ENCODE measurements around the gene FBXL4. TPM values are rescaled to one million over a fixed set of nuclear protein-coding genes. Genes with fewer than 3 reads are reported as not detected.
"Not testable (repeated sequence)": the region's sequence is repeated elsewhere in the genome, so short reads cannot be mapped to it uniquely, and the experiment has no call there.

FBXL4 gene
- total RNA-seq, 6 donors from 2014 or later: 6.3 to 25.9 (median 14.4) TPM

DNA sequence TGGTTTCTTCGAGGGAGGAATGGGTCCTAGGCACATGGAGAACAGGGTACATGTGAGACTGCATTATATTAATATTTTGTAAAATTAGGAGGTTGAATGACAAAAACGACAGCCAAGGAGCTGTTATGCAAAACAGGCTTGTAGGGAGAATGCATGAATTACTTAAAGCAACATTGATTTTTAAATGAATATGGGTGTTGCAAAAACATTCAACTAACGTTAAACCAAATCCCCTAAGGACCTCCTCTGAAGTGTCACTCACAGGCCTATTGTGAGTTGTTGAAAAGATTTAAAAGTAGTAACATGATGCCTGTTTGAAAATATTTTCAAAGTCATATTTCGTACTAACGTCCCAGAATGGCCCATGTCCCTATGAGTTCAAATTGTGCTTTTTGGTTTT lies 21.9 kb downstream of the FBXL4 start:
- ATAC-seq (ENCODE audit: low FRiP score in 2 of 2) (no peak), DNase-seq (no peak)
- Histone ChIP-seq H3K9me3 (no peaks in the 10 kb centered on the region), H3K4me1 (no peaks in the 10 kb centered on the region), H3K4me3 (no peak overlapping the region), H3K27ac (no peak overlapping the region), H3K36me3 (peaks cover 0 to 10% (median 0%) of the 10 kb centered on the region in 4 donors), H3K27me3 (no peaks in the 10 kb centered on the region)
- TF ChIP-seq, protein P1, sequence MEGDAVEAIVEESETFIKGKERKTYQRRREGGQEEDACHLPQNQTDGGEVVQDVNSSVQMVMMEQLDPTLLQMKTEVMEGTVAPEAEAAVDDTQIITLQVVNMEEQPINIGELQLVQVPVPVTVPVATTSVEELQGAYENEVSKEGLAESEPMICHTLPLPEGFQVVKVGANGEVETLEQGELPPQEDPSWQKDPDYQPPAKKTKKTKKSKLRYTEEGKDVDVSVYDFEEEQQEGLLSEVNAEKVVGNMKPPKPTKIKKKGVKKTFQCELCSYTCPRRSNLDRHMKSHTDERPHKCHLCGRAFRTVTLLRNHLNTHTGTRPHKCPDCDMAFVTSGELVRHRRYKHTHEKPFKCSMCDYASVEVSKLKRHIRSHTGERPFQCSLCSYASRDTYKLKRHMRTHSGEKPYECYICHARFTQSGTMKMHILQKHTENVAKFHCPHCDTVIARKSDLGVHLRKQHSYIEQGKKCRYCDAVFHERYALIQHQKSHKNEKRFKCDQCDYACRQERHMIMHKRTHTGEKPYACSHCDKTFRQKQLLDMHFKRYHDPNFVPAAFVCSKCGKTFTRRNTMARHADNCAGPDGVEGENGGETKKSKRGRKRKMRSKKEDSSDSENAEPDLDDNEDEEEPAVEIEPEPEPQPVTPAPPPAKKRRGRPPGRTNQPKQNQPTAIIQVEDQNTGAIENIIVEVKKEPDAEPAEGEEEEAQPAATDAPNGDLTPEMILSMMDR (IDR thresholded peaks at IDR 0.05): no peak
- no peak for TF ChIP-seq POLR2A (IDR thresholded peaks at IDR 0.05)
- TF ChIP-seq POLR2AphosphoS5 (IDR thresholded peaks at IDR 0.05): no peak
- TF ChIP-seq EP300 (IDR thresholded peaks at IDR 0.05): no peak
- WGBS, 2 donors: 85 to 92% methylated on average over 5 of the region's 5 CpGs

DNA sequence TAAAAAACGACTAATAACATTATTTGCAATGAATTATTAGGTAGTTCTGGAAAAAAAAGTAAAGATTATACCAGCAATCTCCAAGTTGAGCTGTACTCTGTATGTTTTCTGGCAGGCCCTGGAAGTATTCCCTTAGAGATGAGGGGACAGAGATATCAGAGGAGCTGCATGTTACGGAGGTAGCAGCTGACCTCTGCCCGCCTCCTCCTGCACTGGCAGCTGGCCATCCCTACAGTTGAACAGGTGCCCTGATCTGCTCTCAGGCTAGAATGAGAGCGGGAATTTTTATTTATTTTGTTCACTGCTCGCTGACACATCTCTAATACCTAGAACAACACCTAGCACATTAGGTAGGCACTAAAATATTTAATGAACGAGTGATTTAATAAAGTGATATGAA lies 23.1 kb downstream of the FBXL4 start:
- WGBS, 2 donors: 88 to 95% methylated on average over 6 of the region's 6 CpGs
- Histone ChIP-seq H3K27me3 (no peaks in the 10 kb centered on the region), H3K9me3 (no peaks in the 10 kb centered on the region), H3K4me3 (no peak overlapping the region), H3K27ac (no peak overlapping the region), H3K4me1 (no peaks in the 10 kb centered on the region), H3K36me3 (peaks cover 0 to 10% (median 0%) of the 10 kb centered on the region in 4 donors)
- no peak for DNase-seq
- TF ChIP-seq POLR2AphosphoS5 (IDR thresholded peaks at IDR 0.05) (no peak), POLR2A (IDR thresholded peaks at IDR 0.05) (no peak), EP300 (IDR thresholded peaks at IDR 0.05) (no peak)
- TF ChIP-seq, protein P1 (IDR thresholded peaks at IDR 0.05): no peak
- ATAC-seq (ENCODE audit: low FRiP score in 2 of 2): no peak

DNA sequence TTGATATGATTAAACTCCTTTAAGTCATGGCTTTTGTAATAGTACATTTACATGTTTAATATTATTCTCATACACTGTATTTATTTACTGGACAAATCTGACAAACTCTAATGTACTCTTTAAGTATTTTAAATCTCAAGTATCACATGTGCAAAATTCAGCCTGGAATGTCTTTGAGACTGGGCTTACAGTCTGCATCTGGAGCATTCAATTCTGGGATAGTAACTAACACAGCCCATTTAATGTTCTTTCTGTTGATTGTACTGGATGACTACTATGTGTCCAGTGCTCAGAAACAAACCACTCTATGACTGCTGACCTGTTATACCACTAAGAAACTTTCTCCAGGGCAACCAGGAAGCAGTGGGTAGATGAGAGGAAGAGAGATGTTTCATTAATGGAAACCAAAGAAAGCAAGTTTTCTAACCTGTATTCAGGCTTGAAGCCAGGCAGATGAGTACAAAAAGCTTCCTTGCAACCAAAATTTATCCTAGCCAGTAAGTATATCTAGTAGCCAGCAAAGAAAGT lies 26.8 kb downstream of the FBXL4 start:
- Histone ChIP-seq H3K4me3 (no peak overlapping the region), H3K27me3 (no peaks in the 10 kb centered on the region), H3K4me1 (no peaks in the 10 kb centered on the region), H3K27ac (no peak overlapping the region), H3K9me3 (no peaks in the 10 kb centered on the region), H3K36me3 (peaks cover 0 to 6% (median 0%) of the 10 kb centered on the region in 4 donors)
- ATAC-seq (ENCODE audit: low FRiP score in 2 of 2) (no peak), DNase-seq (no peak)
- no peak for TF ChIP-seq POLR2A (IDR thresholded peaks at IDR 0.05)
- TF ChIP-seq POLR2AphosphoS5 (IDR thresholded peaks at IDR 0.05): no peak

DNA sequence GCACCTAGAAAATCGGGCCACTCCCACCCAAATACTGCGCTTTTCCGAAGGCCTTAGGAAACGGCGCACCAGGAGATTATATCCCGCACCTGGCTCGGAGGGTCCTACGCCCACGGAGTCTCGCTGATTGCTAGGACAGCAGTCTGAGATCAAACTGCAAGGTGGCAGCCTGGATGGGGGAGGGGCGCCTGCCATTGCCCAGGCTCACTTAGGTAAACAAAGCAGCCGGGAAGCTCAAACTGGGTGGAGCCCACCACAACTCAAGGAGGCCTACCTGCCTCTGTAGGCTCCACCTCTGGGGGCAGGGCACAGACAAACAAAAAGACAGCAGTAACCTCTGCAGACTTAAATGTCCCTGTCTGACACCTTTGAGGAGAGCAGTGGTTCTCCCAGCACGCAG lies 36.8 kb downstream of the FBXL4 start:
- DNase-seq; ATAC-seq (ENCODE audit: low FRiP score in 2 of 2); H3K27me3 ChIP-seq; H3K27ac ChIP-seq; H3K4me3 ChIP-seq; H3K4me1 ChIP-seq; H3K9me3 ChIP-seq: not testable (repeated sequence)
- WGBS, 2 donors: 94 to 97% methylated on average over 11 to 13 of the region's 13 CpGs
- H3K36me3 ChIP-seq: peaks cover 0 to 12% (median 4%) of the 10 kb centered on the region in 4 donors

DNA sequence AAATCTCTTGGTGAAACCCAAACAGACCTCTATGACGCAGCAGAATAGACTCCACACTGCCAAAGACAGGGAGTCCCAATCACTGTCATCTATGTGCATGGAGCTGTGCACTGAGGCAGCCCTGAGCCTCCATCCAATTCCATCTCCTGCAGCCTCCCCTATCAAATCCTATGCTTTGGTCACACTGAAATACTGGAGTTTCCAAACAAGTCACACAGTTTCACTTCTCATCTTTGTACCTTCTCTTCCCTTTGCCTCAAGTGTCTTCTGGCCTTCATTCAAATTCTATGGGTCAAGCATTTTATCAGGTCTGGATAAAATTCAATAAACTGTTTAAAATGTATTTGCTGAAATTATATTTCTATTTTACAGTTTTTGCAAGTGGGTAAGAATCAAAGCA lies 38.5 kb downstream of the FBXL4 start:
- Histone ChIP-seq H3K4me3 (no peak overlapping the region), H3K27me3 (no peaks in the 10 kb centered on the region), H3K27ac (no peak overlapping the region), H3K36me3 (peaks cover 4 to 22% (median 6%) of the 10 kb centered on the region in 4 donors), H3K9me3 (no peaks in the 10 kb centered on the region), H3K4me1 (no peaks in the 10 kb centered on the region)
- DNase-seq (no peak), ATAC-seq (ENCODE audit: low FRiP score in 2 of 2) (no peak)
- WGBS, 2 donors: 88 to 96% methylated on average over 1 of the region's 1 CpG
- TF ChIP-seq EP300 (IDR thresholded peaks at IDR 0.05) (no peak), POLR2AphosphoS5 (IDR thresholded peaks at IDR 0.05) (no peak), POLR2A (IDR thresholded peaks at IDR 0.05) (no peak)
- TF ChIP-seq, protein P1 (IDR thresholded peaks at IDR 0.05): no peak

DNA sequence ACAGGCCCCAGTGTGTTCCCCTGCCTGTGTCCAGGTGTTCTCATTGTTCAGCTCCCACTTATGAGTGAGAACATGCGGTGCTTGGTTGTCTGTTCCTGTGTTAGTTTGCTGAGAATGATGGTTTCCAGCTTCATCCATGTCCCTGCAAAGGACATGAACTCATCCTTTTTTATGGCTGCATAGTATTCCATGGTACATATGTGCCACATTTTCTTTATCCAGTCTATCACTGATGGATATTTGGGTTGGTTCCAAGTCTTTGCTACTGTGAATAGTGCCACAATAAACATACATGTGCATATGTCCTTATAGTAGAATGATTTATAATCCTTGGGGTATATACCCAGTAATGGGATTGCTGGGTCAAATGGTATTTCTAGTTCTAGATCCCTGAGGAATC lies 41.4 kb downstream of the FBXL4 start:
- not testable (repeated sequence) for H3K27ac ChIP-seq; ATAC-seq (ENCODE audit: low FRiP score in 2 of 2); DNase-seq; H3K4me3 ChIP-seq; H3K9me3 ChIP-seq; H3K4me1 ChIP-seq; H3K27me3 ChIP-seq
- WGBS, 2 donors: 77 to 100% methylated on average over 1 of the region's 1 CpG
- peaks cover 4 to 25% (median 6%) of the 10 kb centered on the region in 4 donors for H3K36me3 ChIP-seq
